ENCODE data around the gene PRRX2. TPM values are rescaled to one million over a fixed set of nuclear protein-coding genes. Genes with fewer than 3 reads are reported as not detected.

PRRX2 gene
- total RNA-seq, 1 experiment from 2014 or later = not detected

DNA sequence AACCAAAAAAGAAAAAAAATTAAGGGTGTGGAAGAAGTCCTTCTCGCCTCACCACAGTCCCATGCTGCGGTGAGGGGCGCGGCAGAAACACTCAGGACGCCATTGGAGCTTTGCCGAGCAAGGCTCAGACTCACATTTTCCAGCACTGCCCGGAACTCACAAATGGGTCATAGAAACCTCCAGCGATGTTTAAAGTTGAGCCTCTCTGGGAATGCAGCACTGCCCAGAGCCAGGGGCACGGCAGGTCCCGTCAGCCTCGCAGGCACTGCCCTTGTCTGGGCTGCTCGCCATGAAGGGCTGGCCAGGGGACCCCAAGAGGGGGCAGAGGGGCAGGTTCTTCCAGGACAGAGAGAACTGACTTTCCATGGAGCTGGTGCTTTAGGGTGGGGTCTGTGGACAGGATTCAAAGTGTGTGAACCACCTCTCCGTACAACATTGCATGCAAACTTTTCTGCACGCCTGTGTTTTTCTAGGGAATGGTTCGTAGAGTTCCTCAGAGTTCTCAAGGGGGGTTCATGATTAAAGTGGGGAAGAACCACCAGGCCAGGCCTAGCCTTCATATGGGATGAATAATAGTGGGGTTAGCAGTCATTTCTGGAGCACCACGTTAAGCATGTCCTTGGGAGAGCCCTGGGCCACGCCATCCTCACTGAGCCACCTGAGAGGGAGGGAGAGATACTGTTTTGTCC is 38.4 kb downstream of the PRRX2 start:
- no peak overlapping the region for H3K27ac ChIP-seq (ENCODE audit: low read length)
- DNase-seq = no peak
- H3K9me3 ChIP-seq (ENCODE audit: low read length) = no peaks in the 10 kb centered on the region
- no peak overlapping the region for H3K4me3 ChIP-seq (ENCODE audit: low read length)
- H3K4me1 ChIP-seq (ENCODE audit: low read length) = no peaks in the 10 kb centered on the region
- no peaks in the 10 kb centered on the region for H3K9me2 ChIP-seq (replicated peaks; ENCODE audit: insufficient read depth, low read length)
- H3K79me2 ChIP-seq (ENCODE audit: low read length) = no peaks in the 10 kb centered on the region
- H3K27me3 ChIP-seq (ENCODE audit: low read length) = no peaks in the 10 kb centered on the region
- H3K4me2 ChIP-seq (ENCODE audit: low read depth, low read length, poor library complexity, severe bottlenecking) = no peak overlapping the region
- no peaks in the 10 kb centered on the region for H4K20me1 ChIP-seq (ENCODE audit: insufficient read depth, low read depth, low read length)
- no peak overlapping the region for H3K9ac ChIP-seq (ENCODE audit: low read length)
- no peak overlapping the region for H2AFZ ChIP-seq (ENCODE audit: low read length)
- H3K36me3 ChIP-seq (ENCODE audit: insufficient read depth, low read length) = no peaks in the 10 kb centered on the region

GRCh38 chr9:129704807-129705206 is 39.4 kb downstream of the PRRX2 start:
- Histone ChIP-seq H3K27ac (ENCODE audit: low read length) (no peak overlapping the region), H3K4me1 (ENCODE audit: low read length) (no peaks in the 10 kb centered on the region), H3K79me2 (ENCODE audit: low read length) (no peaks in the 10 kb centered on the region), H4K20me1 (ENCODE audit: insufficient read depth, low read depth, low read length) (no peaks in the 10 kb centered on the region), H3K36me3 (ENCODE audit: insufficient read depth, low read length) (no peaks in the 10 kb centered on the region), H3K9ac (ENCODE audit: low read length) (no peak overlapping the region), H2AFZ (ENCODE audit: low read length) (no peak overlapping the region), H3K4me2 (ENCODE audit: low read depth, low read length, poor library complexity, severe bottlenecking) (no peak overlapping the region), H3K27me3 (ENCODE audit: low read length) (no peaks in the 10 kb centered on the region), H3K9me3 (ENCODE audit: low read length) (no peaks in the 10 kb centered on the region), H3K4me3 (ENCODE audit: low read length) (no peak overlapping the region), H3K9me2 (replicated peaks; ENCODE audit: insufficient read depth, low read length) (no peaks in the 10 kb centered on the region)
- no peak for DNase-seq

GRCh38 chr9:129708793-129709192 is 43.3 kb downstream of the PRRX2 start:
- Histone ChIP-seq H3K79me2 (ENCODE audit: low read length) (no peaks in the 10 kb centered on the region), H3K36me3 (ENCODE audit: insufficient read depth, low read length) (no peaks in the 10 kb centered on the region), H4K20me1 (ENCODE audit: insufficient read depth, low read depth, low read length) (no peaks in the 10 kb centered on the region), H3K27me3 (ENCODE audit: low read length) (no peaks in the 10 kb centered on the region), H3K4me2 (ENCODE audit: low read depth, low read length, poor library complexity, severe bottlenecking) (no peak overlapping the region), H3K4me3 (ENCODE audit: low read length) (no peak overlapping the region), H3K9me3 (ENCODE audit: low read length) (no peaks in the 10 kb centered on the region), H3K9ac (ENCODE audit: low read length) (no peak overlapping the region), H2AFZ (ENCODE audit: low read length) (no peak overlapping the region), H3K4me1 (ENCODE audit: low read length) (no peaks in the 10 kb centered on the region), H3K27ac (ENCODE audit: low read length) (no peak overlapping the region), H3K9me2 (replicated peaks; ENCODE audit: insufficient read depth, low read length) (no peaks in the 10 kb centered on the region)
- no peak for DNase-seq

GRCh38 chr9:129709438-129710168 is 44.2 kb downstream of the PRRX2 start:
- Histone ChIP-seq H3K27me3 (ENCODE audit: low read length) (no peaks in the 10 kb centered on the region), H3K27ac (ENCODE audit: low read length) (no peak overlapping the region), H3K4me2 (ENCODE audit: low read depth, low read length, poor library complexity, severe bottlenecking) (no peak overlapping the region), H3K36me3 (ENCODE audit: insufficient read depth, low read length) (no peaks in the 10 kb centered on the region), H3K9me3 (ENCODE audit: low read length) (no peaks in the 10 kb centered on the region), H3K9ac (ENCODE audit: low read length) (no peak overlapping the region), H4K20me1 (ENCODE audit: insufficient read depth, low read depth, low read length) (no peaks in the 10 kb centered on the region), H2AFZ (ENCODE audit: low read length) (no peak overlapping the region), H3K79me2 (ENCODE audit: low read length) (no peaks in the 10 kb centered on the region), H3K9me2 (replicated peaks; ENCODE audit: insufficient read depth, low read length) (no peaks in the 10 kb centered on the region), H3K4me1 (ENCODE audit: low read length) (no peaks in the 10 kb centered on the region), H3K4me3 (ENCODE audit: low read length) (no peak overlapping the region)
- DNase-seq = no peak

- Histone ChIP-seq H3K4me1 (ENCODE audit: low read length) (no peaks in the 10 kb centered on the region), H3K79me2 (ENCODE audit: low read length) (no peaks in the 10 kb centered on the region), H3K27ac (ENCODE audit: low read length) (no peak overlapping the region), H3K4me2 (ENCODE audit: low read depth, low read length, poor library complexity, severe bottlenecking) (no peak overlapping the region), H3K9ac (ENCODE audit: low read length) (no peak overlapping the region), H3K36me3 (ENCODE audit: insufficient read depth, low read length) (no peaks in the 10 kb centered on the region), H4K20me1 (ENCODE audit: insufficient read depth, low read depth, low read length) (no peaks in the 10 kb centered on the region), H3K9me2 (replicated peaks; ENCODE audit: insufficient read depth, low read length) (no peaks in the 10 kb centered on the region), H2AFZ (ENCODE audit: low read length) (no peak overlapping the region), H3K9me3 (ENCODE audit: low read length) (no peaks in the 10 kb centered on the region), H3K4me3 (ENCODE audit: low read length) (no peak overlapping the region), H3K27me3 (ENCODE audit: low read length) (no peaks in the 10 kb centered on the region)
- DNase-seq = no peak
Observed at GRCh38 chr9:129710169-129710453, 44.7 kb downstream of the PRRX2 start.

GRCh38 chr9:129712634-129713401 is 47.4 kb downstream of the PRRX2 start:
- Histone ChIP-seq H3K9me3 (ENCODE audit: low read length) (no peaks in the 10 kb centered on the region), H3K9me2 (replicated peaks; ENCODE audit: insufficient read depth, low read length) (no peaks in the 10 kb centered on the region), H4K20me1 (ENCODE audit: insufficient read depth, low read depth, low read length) (no peaks in the 10 kb centered on the region), H3K4me2 (ENCODE audit: low read depth, low read length, poor library complexity, severe bottlenecking) (no peak overlapping the region), H3K27ac (ENCODE audit: low read length) (no peak overlapping the region), H3K27me3 (ENCODE audit: low read length) (no peaks in the 10 kb centered on the region), H3K36me3 (ENCODE audit: insufficient read depth, low read length) (no peaks in the 10 kb centered on the region), H2AFZ (ENCODE audit: low read length) (no peak overlapping the region), H3K9ac (ENCODE audit: low read length) (no peak overlapping the region), H3K4me3 (ENCODE audit: low read length) (no peak overlapping the region), H3K4me1 (ENCODE audit: low read length) (no peaks in the 10 kb centered on the region), H3K79me2 (ENCODE audit: low read length) (no peaks in the 10 kb centered on the region)
- DNase-seq = no peak

GRCh38 chr9:129713402-129713679 is 47.9 kb downstream of the PRRX2 start:
- no peaks in the 10 kb centered on the region for H4K20me1 ChIP-seq (ENCODE audit: insufficient read depth, low read depth, low read length)
- H3K36me3 ChIP-seq (ENCODE audit: insufficient read depth, low read length) = no peaks in the 10 kb centered on the region
- H3K4me2 ChIP-seq (ENCODE audit: low read depth, low read length, poor library complexity, severe bottlenecking) = no peak overlapping the region
- H3K4me3 ChIP-seq (ENCODE audit: low read length) = no peak overlapping the region
- no peaks in the 10 kb centered on the region for H3K9me2 ChIP-seq (replicated peaks; ENCODE audit: insufficient read depth, low read length)
- no peaks in the 10 kb centered on the region for H3K27me3 ChIP-seq (ENCODE audit: low read length)
- no peaks in the 10 kb centered on the region for H3K9me3 ChIP-seq (ENCODE audit: low read length)
- H3K27ac ChIP-seq (ENCODE audit: low read length) = no peak overlapping the region
- no peaks in the 10 kb centered on the region for H3K4me1 ChIP-seq (ENCODE audit: low read length)
- H3K79me2 ChIP-seq (ENCODE audit: low read length) = no peaks in the 10 kb centered on the region
- H3K9ac ChIP-seq (ENCODE audit: low read length) = no peak overlapping the region
- DNase-seq = no peak
- H2AFZ ChIP-seq (ENCODE audit: low read length) = no peak overlapping the region

DNA sequence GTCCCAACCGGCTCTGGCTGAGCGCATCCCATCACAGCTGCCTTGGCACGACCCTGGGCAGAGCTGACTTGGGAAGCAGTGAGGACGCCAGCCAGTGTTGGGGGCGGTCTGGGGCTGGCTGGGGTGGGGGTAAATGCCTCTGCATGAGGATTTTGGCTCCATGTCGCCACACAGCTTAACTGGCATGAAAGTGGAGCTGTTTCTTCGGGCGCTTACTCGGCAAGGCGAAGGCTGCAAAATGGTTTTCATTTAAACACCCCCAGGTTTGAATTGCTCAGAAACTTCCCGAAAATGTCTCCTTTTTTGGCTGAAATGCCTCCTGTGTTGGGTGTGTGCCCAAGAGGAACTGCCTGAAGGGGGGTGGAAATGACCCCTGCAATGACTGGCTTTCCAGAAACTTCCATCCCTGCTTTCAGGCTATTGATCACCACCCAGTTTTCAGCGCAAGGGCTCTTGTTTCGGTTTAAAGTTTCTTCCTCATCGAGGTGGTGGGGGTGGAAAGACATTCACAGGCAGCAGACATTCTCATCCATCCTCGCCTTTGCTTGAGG is 49.1 kb downstream of the PRRX2 start:
- H3K79me2 ChIP-seq (ENCODE audit: low read length) = no peaks in the 10 kb centered on the region
- H3K27ac ChIP-seq (ENCODE audit: low read length) = no peak overlapping the region
- no peaks in the 10 kb centered on the region for H4K20me1 ChIP-seq (ENCODE audit: insufficient read depth, low read depth, low read length)
- H3K9me3 ChIP-seq (ENCODE audit: low read length) = no peaks in the 10 kb centered on the region
- H3K4me2 ChIP-seq (ENCODE audit: low read depth, low read length, poor library complexity, severe bottlenecking) = no peak overlapping the region
- no peak overlapping the region for H3K9ac ChIP-seq (ENCODE audit: low read length)
- no peaks in the 10 kb centered on the region for H3K9me2 ChIP-seq (replicated peaks; ENCODE audit: insufficient read depth, low read length)
- H3K4me3 ChIP-seq (ENCODE audit: low read length) = no peak overlapping the region
- no peaks in the 10 kb centered on the region for H3K4me1 ChIP-seq (ENCODE audit: low read length)
- no peak overlapping the region for H2AFZ ChIP-seq (ENCODE audit: low read length)
- H3K27me3 ChIP-seq (ENCODE audit: low read length) = no peaks in the 10 kb centered on the region
- DNase-seq = no peak
- no peaks in the 10 kb centered on the region for H3K36me3 ChIP-seq (ENCODE audit: insufficient read depth, low read length)

Measured in Karpas-422 (cell line).